Measurements from ENCODE around the gene OTOS. TPM values are rescaled to one million over a fixed set of nuclear protein-coding genes. Genes with fewer than 3 reads are reported as not detected.

OTOS gene
- total and polyA plus RNA-seq, 2 experiments from 2014 or later: not detected

- no peaks in the 10 kb centered on the region for H3K9me3 ChIP-seq (ENCODE audit: low read depth)
Measured at GRCh38 chr2:240145461-240145860, 5.0 kb upstream of the OTOS start.

DNA sequence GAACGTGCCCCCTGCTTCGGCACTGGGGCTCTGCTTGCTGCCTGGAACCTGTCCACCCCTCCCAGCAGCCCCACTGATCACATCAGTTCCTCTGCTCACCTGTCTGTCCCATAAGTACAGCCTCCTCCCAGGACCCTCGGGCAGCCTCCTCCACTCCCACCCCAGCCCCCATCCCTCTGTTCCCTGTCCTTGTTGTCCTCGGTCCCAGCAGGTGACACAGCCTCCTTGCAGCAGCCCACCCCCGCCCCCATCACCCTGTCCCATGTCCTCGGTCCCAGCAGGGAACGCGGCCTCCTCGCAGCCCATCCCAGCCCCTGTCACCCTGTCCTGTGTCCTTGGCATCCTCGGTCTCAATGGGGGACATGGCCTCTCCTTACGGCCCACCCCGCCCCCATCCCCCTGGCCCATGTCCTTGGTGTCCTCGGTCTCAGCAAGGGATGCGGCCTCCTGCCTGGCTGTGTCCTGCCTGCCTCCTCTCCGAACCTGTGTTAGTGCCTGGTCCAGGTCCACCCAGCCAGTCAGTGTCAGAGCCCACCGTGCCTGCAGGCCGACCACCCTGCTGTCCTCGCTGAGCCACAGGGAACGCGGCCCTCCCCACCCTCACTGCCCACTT is 4.3 kb upstream of the OTOS start:
- H3K4me1 ChIP-seq (ENCODE audit: insufficient read depth): no peaks in the 10 kb centered on the region
- no peaks in the 10 kb centered on the region for H3K9me3 ChIP-seq (ENCODE audit: low read depth)
- TF ChIP-seq EZH2phosphoT487 (IDR thresholded peaks at IDR 0.05; ENCODE audit: insufficient read depth, low read depth): no peak
- TF ChIP-seq EZH2 (IDR thresholded peaks at IDR 0.05; ENCODE audit: insufficient read depth, poor library complexity, severe bottlenecking): no peak
- no peaks in the 10 kb centered on the region for H3K27me3 ChIP-seq (replicated peaks; ENCODE audit: insufficient read depth)
- 67 to 69% methylated on average over 16 to 20 of the region's 20 CpGs for WGBS, 2 experiments (ENCODE audit: low coverage in 1 of 2, low lambda C conversion rate in 2 of 2, missing lambda C conversion rate in 2 of 2)
- in situ Hi-C loops (cut with MboI): no loop called here
- H3K9me2 ChIP-seq (ENCODE audit: insufficient read depth): no peaks in the 10 kb centered on the region
- no peak overlapping the region for H3K9ac ChIP-seq
- no peaks in the 10 kb centered on the region for H3F3A ChIP-seq (ENCODE audit: insufficient read depth)
- DNase-seq: no peak
- no peak overlapping the region for H2AFZ ChIP-seq
- no peak overlapping the region for H3K27ac ChIP-seq
- H3K79me2 ChIP-seq (ENCODE audit: insufficient read depth): no peaks in the 10 kb centered on the region
- no peak overlapping the region for H3K4me3 ChIP-seq
- no peaks in the 10 kb centered on the region for H4K20me1 ChIP-seq (ENCODE audit: insufficient read depth)
- no peak overlapping the region for H3K4me2 ChIP-seq (ENCODE audit: unreplicated experiment)
- H3K36me3 ChIP-seq (ENCODE audit: low read depth): no peaks in the 10 kb centered on the region

More at GRCh38 chr2:240145461-240145860, 5.0 kb upstream of the OTOS start:
- H3K36me3 ChIP-seq (ENCODE audit: low read depth): no peaks in the 10 kb centered on the region
- no peaks in the 10 kb centered on the region for H3K9me2 ChIP-seq (ENCODE audit: insufficient read depth)
- no peak overlapping the region for H3K4me3 ChIP-seq
- H2AFZ ChIP-seq: no peak overlapping the region
- no peak for TF ChIP-seq EZH2phosphoT487 (IDR thresholded peaks at IDR 0.05; ENCODE audit: insufficient read depth, low read depth)
- no peak for TF ChIP-seq EZH2 (IDR thresholded peaks at IDR 0.05; ENCODE audit: insufficient read depth, poor library complexity, severe bottlenecking)
- WGBS, 2 experiments (ENCODE audit: low coverage in 1 of 2, low lambda C conversion rate in 2 of 2, missing lambda C conversion rate in 2 of 2): 81 to 84% methylated on average over 11 to 13 of the region's 13 CpGs
- H3K27me3 ChIP-seq (replicated peaks; ENCODE audit: insufficient read depth): no peaks in the 10 kb centered on the region; the same call in 1 of the 2 replicates
- H3F3A ChIP-seq (ENCODE audit: insufficient read depth): no peaks in the 10 kb centered on the region
- no peaks in the 10 kb centered on the region for H4K20me1 ChIP-seq (ENCODE audit: insufficient read depth)
- in situ Hi-C loops (cut with MboI): no loop called here
- H3K4me2 ChIP-seq (ENCODE audit: unreplicated experiment): no peak overlapping the region
- no peak overlapping the region for H3K27ac ChIP-seq
- no peak for DNase-seq
- no peaks in the 10 kb centered on the region for H3K79me2 ChIP-seq (ENCODE audit: insufficient read depth)
- H3K9ac ChIP-seq: no peak overlapping the region
- H3K4me1 ChIP-seq (ENCODE audit: insufficient read depth): no peaks in the 10 kb centered on the region

GRCh38 chr2:240143801-240144648 is 3.6 kb upstream of the OTOS start:
- no peak overlapping the region for H3K27ac ChIP-seq
- no peaks in the 10 kb centered on the region for H3K27me3 ChIP-seq (replicated peaks; ENCODE audit: insufficient read depth)
- DNase-seq: peak; percentile 66
- no peaks in the 10 kb centered on the region for H3K9me2 ChIP-seq (ENCODE audit: insufficient read depth)
- H3F3A ChIP-seq (ENCODE audit: insufficient read depth): no peaks in the 10 kb centered on the region
- no peaks in the 10 kb centered on the region for H4K20me1 ChIP-seq (ENCODE audit: insufficient read depth)
- no peaks in the 10 kb centered on the region for H3K4me1 ChIP-seq (ENCODE audit: insufficient read depth)
- no peaks in the 10 kb centered on the region for H3K36me3 ChIP-seq (ENCODE audit: low read depth)
- in situ Hi-C loops (cut with MboI): no loop called here
- 28 to 31% methylated on average over 33 to 36 of the region's 36 CpGs for WGBS, 2 experiments (ENCODE audit: low coverage in 1 of 2, low lambda C conversion rate in 2 of 2, missing lambda C conversion rate in 2 of 2)
- TF ChIP-seq EZH2phosphoT487 (IDR thresholded peaks at IDR 0.05; ENCODE audit: insufficient read depth, low read depth): no peak
- no peak for TF ChIP-seq EZH2 (IDR thresholded peaks at IDR 0.05; ENCODE audit: insufficient read depth, poor library complexity, severe bottlenecking)
- no peak overlapping the region for H3K4me2 ChIP-seq (ENCODE audit: unreplicated experiment)
- no peak overlapping the region for H3K4me3 ChIP-seq
- H3K9me3 ChIP-seq (ENCODE audit: low read depth): no peaks in the 10 kb centered on the region
- no peak overlapping the region for H3K9ac ChIP-seq
- no peak overlapping the region; the same call in none of the 2 replicates for H2AFZ ChIP-seq
- H3K79me2 ChIP-seq (ENCODE audit: insufficient read depth): no peaks in the 10 kb centered on the region

- Histone ChIP-seq H3K36me3 (ENCODE audit: low read depth) (no peaks in the 10 kb centered on the region), H3K79me2 (ENCODE audit: insufficient read depth) (no peaks in the 10 kb centered on the region), H3K27me3 (replicated peaks; ENCODE audit: insufficient read depth) (no peaks in the 10 kb centered on the region), H3K9ac (no peak overlapping the region), H3K9me3 (ENCODE audit: low read depth) (no peaks in the 10 kb centered on the region), H4K20me1 (ENCODE audit: insufficient read depth) (no peaks in the 10 kb centered on the region), H3F3A (ENCODE audit: insufficient read depth) (no peaks in the 10 kb centered on the region), H3K4me2 (ENCODE audit: unreplicated experiment) (no peak overlapping the region), H3K4me1 (ENCODE audit: insufficient read depth) (0 out of 2 replicates have a peak, but pooled peaks cover 4% of the 10 kb centered on the region), H3K4me3 (no peak overlapping the region), H3K27ac (no peak overlapping the region), H3K9me2 (ENCODE audit: insufficient read depth) (no peaks in the 10 kb centered on the region), H2AFZ (no peak overlapping the region; the same call in 1 of the 2 replicates)
- TF ChIP-seq EZH2 (IDR thresholded peaks at IDR 0.05; ENCODE audit: insufficient read depth, poor library complexity, severe bottlenecking) (no peak), EZH2phosphoT487 (IDR thresholded peaks at IDR 0.05; ENCODE audit: insufficient read depth, low read depth) (no peak)
- 49 to 52% methylated on average over 6 of the region's 6 CpGs for WGBS, 2 experiments (ENCODE audit: low coverage in 1 of 2, low lambda C conversion rate in 2 of 2, missing lambda C conversion rate in 2 of 2)
- in situ Hi-C loops (cut with MboI): no loop called here
- no peak for DNase-seq
Measured at GRCh38 chr2:240143276-240143675, 2.8 kb upstream of the OTOS start.
